HepG2 (cell line): ENCODE results near the gene ENHO. TPM values are rescaled to one million over a fixed set of nuclear protein-coding genes. Genes with fewer than 3 reads are reported as not detected.

ENCODE experiments used
- ATAC-seq: fragments of 200-7000 bp; cut with Tn5 transposase; 3 replicates; pipeline ENCODE4 v1.9.1; 2020; ENCODE audit warnings: mild to moderate bottlenecking, moderate library complexity
- BruUV-seq: library from RNA; stranded (reverse); fragments of 400-500 nt; replicated peaks from 2 replicates; lab custom pipeline; 2021; lab: Mats Ljungman, UMichigan
- CTCF ChIA-PET: fragments of 300-600 bp; formaldehyde crosslinking; extraction: SDS; loops from one replicate; lab custom pipeline; 2021; ENCODE audit warnings: low total read pairs, inconsistent platforms, low intra/inter-chr PET ratio; lab: Yijun Ruan, JAX
- POLR2A ChIA-PET: fragments of 350-600 bp; sonication (Branson Sonifier 250); formaldehyde crosslinking; loops from one replicate; lab custom pipeline; 2020; ENCODE audit warnings: antibody characterized with exemption, inconsistent platforms; lab: Yijun Ruan, JAX
- DNase-seq: peaks from one replicate; pipeline ENCODE4 v3.0.0-alpha.2; 2015; ENCODE audit warnings: low spot score
- FAIRE-seq: peaks from 3 replicates; lab custom pipeline; 2011; peaks lifted over from hg19 to GRCh38; lab: Jason Lieb, UNC
- H2AFZ ChIP-seq: one replicate; pipeline ENCODE4 v1.6.1; 2011; ENCODE audit warnings: low read length, inconsistent platforms
- H3K27ac ChIP-seq: fragments of 300-600 bp; 3 replicates; pipeline ENCODE4 v1.8.0; 2011; ENCODE audit warnings: mixed run types, mild to moderate bottlenecking, mixed read lengths, low read length, inconsistent platforms; ENCODE audit not compliant: insufficient read depth; ENCODE audit errors: extremely low read length
- H3K27me3 ChIP-seq, 2 experiments: fragments of 200-600 bp in 1 of 2; 2 replicates in 1 of 2; 3 replicates in 1 of 2; pipeline versions ENCODE4 v1.6.0 to v1.8.0; 2011; ENCODE audit warnings: low read length in 2 of 2, mild to moderate bottlenecking in 2 of 2, moderate library complexity in 2 of 2, inconsistent platforms in 1 of 2; ENCODE audit not compliant: insufficient read depth in 2 of 2, control insufficient read depth in 1 of 2
- H3K36me3 ChIP-seq, 2 experiments: fragments of 200-600 bp in 1 of 2; replicated peaks in 1 of 2; 2 replicates in 1 of 2; 3 replicates in 1 of 2; pipeline versions ENCODE4 v1.5.1 to v1.8.0; 2011; ENCODE audit warnings: low read length in 2 of 2, inconsistent platforms in 1 of 2; ENCODE audit not compliant: insufficient read depth in 2 of 2, control insufficient read depth in 1 of 2
- H3K4me1 ChIP-seq: 2 replicates; pipeline ENCODE4 v1.5.1; 2012; ENCODE audit warnings: low read length, inconsistent platforms; ENCODE audit not compliant: insufficient read depth
- H3K4me2 ChIP-seq: 2 replicates; pipeline ENCODE4 v1.6.0; 2011; ENCODE audit warnings: low read depth, low read length, inconsistent platforms
- H3K4me3 ChIP-seq, 3 experiments: fragments of 200-600 bp in 1 of 3; sonication (generic), shearing (Covaris generic) in 1 of 3; replicated peaks in 1 of 3; 2 replicates each; pipeline ENCODE4 v1.5.1; 2011 to 2016; ENCODE audit warnings: low read length in 3 of 3, inconsistent platforms in 2 of 3, low read depth in 2 of 3, mild to moderate bottlenecking in 2 of 3, control low read depth in 1 of 3, mixed read lengths in 1 of 3; ENCODE audit not compliant: insufficient read depth in 1 of 3
- H3K79me2 ChIP-seq: one replicate; pipeline ENCODE4 v1.6.1; 2011; ENCODE audit warnings: low read length, inconsistent platforms; ENCODE audit not compliant: insufficient read depth
- H3K9ac ChIP-seq: 2 replicates; pipeline ENCODE4 v1.6.0; 2011; ENCODE audit warnings: mild to moderate bottlenecking, low read depth, low read length, inconsistent platforms; ENCODE audit not compliant: insufficient read depth
- H3K9me3 ChIP-seq: 2 replicates; pipeline ENCODE4 v1.5.1; 2012; ENCODE audit warnings: mild to moderate bottlenecking, low read length
- H4K20me1 ChIP-seq: 2 replicates; pipeline ENCODE4 v1.6.0; 2011; ENCODE audit warnings: inconsistent platforms, mild to moderate bottlenecking, low read length, moderate library complexity; ENCODE audit not compliant: insufficient read depth
- BHLHE40 ChIP-seq: IDR thresholded peaks from 2 replicates; pipeline ENCODE4 v1.6.1; 2011; ENCODE audit warnings: low read length, improper control_type of control experiment
- EED ChIP-seq: sonication (generic); formaldehyde crosslinking; IDR thresholded peaks from 2 replicates; pipeline ENCODE4 v1.5.0; 2020; ENCODE audit warnings: mild to moderate bottlenecking, missing genetic modification reagents
- GPN1 ChIP-seq: sonication (generic); formaldehyde crosslinking; IDR thresholded peaks from 2 replicates; pipeline ENCODE4 v1.5.1; 2020; ENCODE audit warnings: missing genetic modification reagents, borderline replicate concordance
- MYNN ChIP-seq: sonication (generic); formaldehyde crosslinking; IDR thresholded peaks from 2 replicates; pipeline ENCODE4 v1.4.0; 2020; ENCODE audit warnings: mild to moderate bottlenecking, low read depth, missing genetic modification reagents
- MZF1 ChIP-seq: sonication (generic); formaldehyde crosslinking; IDR thresholded peaks from 2 replicates; pipeline ENCODE4 v1.8.1; 2023; ENCODE audit warnings: mild to moderate bottlenecking, missing genetic modification reagents, borderline replicate concordance
- NFYB ChIP-seq: sonication (generic); formaldehyde crosslinking; IDR thresholded peaks from 2 replicates; pipeline ENCODE4 v1.4.0; 2020; ENCODE audit warnings: missing genetic modification reagents
- NONO ChIP-seq, 2 experiments: fragments of 450-650 bp in 1 of 2; sonication (generic) in 1 of 2; formaldehyde crosslinking in 1 of 2; IDR thresholded peaks in 1 of 2; conservative IDR thresholded peaks in 1 of 2; 2 replicates each; pipeline versions ENCODE4 v1.6.1 to v1.8.0; 2017 to 2022; ENCODE audit warnings: mild to moderate bottlenecking in 1 of 2, missing genetic modification reagents in 1 of 2, moderate library complexity in 1 of 2
- POLR2AphosphoS5 ChIP-seq: IDR thresholded peaks from 2 replicates; pipeline ENCODE4 v1.6.1; 2012; ENCODE audit warnings: low read depth, low read length
- RFX1 ChIP-seq: fragments of 450-650 bp; IDR thresholded peaks from 2 replicates; pipeline ENCODE4 v1.6.1; 2017
- SP4 ChIP-seq: sonication (generic); formaldehyde crosslinking; IDR thresholded peaks from 2 replicates; pipeline ENCODE4 v1.8.1; 2023; ENCODE audit warnings: mild to moderate bottlenecking, missing genetic modification reagents
- ZNF224 ChIP-seq: sonication (generic); formaldehyde crosslinking; IDR thresholded peaks from 2 replicates; pipeline ENCODE4 v1.5.0; 2020; ENCODE audit warnings: mild to moderate bottlenecking, missing genetic modification reagents
- ZNF343 ChIP-seq: sonication (generic); formaldehyde crosslinking; IDR thresholded peaks from 2 replicates; pipeline ENCODE4 v1.4.0; 2020; ENCODE audit warnings: mild to moderate bottlenecking, missing genetic modification reagents
- ZNF616 ChIP-seq: sonication (generic); formaldehyde crosslinking; IDR thresholded peaks from 2 replicates; pipeline ENCODE4 v1.5.0; 2020; ENCODE audit warnings: low read depth, mild to moderate bottlenecking, missing genetic modification reagents
- ZNF816 ChIP-seq: sonication (generic); formaldehyde crosslinking; IDR thresholded peaks from 2 replicates; pipeline ENCODE4 v1.8.0; 2022; ENCODE audit warnings: missing genetic modification reagents, mild to moderate bottlenecking, borderline replicate concordance
- WGBS: methylation state at CpG from one replicate; pipeline ENCODE4 v1.1.6; 2017; ENCODE audit warnings: low lambda C conversion rate; 5-methylcytosine and 5-hydroxymethylcytosine counted together
- in situ Hi-C: cut with HindIII; loops from 2 replicates; pipeline ENCODE4 v1.10.0; 2017; ENCODE audit warnings: low pct_unique_long_range_greater_than_20kb; ENCODE audit not compliant: extremely low pct_ligation_motif_present
- intact Hi-C: fragments of 100-400 bp; cut with micrococcal nuclease; formaldehyde crosslinking; loops from one replicate; pipeline ENCODE4 v1.10.0; 2022; ENCODE audit not compliant: unreplicated experiment
- polyA plus RNA-seq, 8 experiments: library from polyadenylated mRNA; depleted of rRNA in 3 of 8; stranded (reverse) in 7 of 8; unstranded in 1 of 8; fragments of >200 nt; fragmentation: Illumina TruSeq in 4 of 8; extraction: Trizol in 4 of 8; gene quantifications; 2 replicates each; pipeline versions ENCODE4 v1.2.1 to v1.2.3, GENCODE V29; 2011 to 2016; ENCODE audit warnings: low read depth in 4 of 8, missing spikeins in 1 of 8, mixed read lengths in 1 of 8; ENCODE audit not compliant: insufficient read depth in 1 of 8
- total RNA-seq, 5 experiments: library from RNA; depleted of rRNA; stranded (reverse); fragments of >200 nt; fragmentation: Illumina TruSeq; extraction: Trizol; gene quantifications; 2 replicates each; pipeline ENCODE4 v1.2.3, GENCODE V29; 2016; ENCODE audit warnings: low read depth in 1 of 5
- TF ChIP-seq, protein P1 (sequence below): sonication (generic); formaldehyde crosslinking; IDR thresholded peaks from 2 replicates; pipeline ENCODE4 v1.4.0; 2020; ENCODE audit warnings: low read depth, missing genetic modification reagents

Gene ENHO
- total and polyA plus RNA-seq, 2 of the 13 experiments (the other 11 are each of a cell fraction or from before 2014, with no cell fraction given) = 0.08 to 0.60 TPM

GRCh38 chr9:34501372-34501771, 21.4 kb downstream of the ENHO start:
- ChIA-PET CTCF (interaction anchor here (0.8 to 3.9 kb wide), 5 partner anchors 46 to 169 kb away, joined by 4 to 28 read pairs (median 9); no protein-coding TSS in a partner anchor), POLR2A (interaction anchor here (0.8 to 1.9 kb wide), 4 partner anchors 11 to 167 kb away, joined by 3 to 10 read pairs (median 3); no protein-coding TSS in a partner anchor)
- 80% methylated on average over 1 of the region's 2 CpGs for WGBS
- FAIRE-seq = no peak
- peaks cover 0 to 23% of the 10 kb centered on the region in 2 experiments; a peak in 2 of 5 replicates for H3K27me3 ChIP-seq
- no peak overlapping the region for H3K27ac ChIP-seq
- no peak for DNase-seq
- no peaks in the 10 kb centered on the region for H3K9me3 ChIP-seq
- H3K9ac ChIP-seq = no peak overlapping the region
- H3K4me1 ChIP-seq = peaks cover 23% of the 10 kb centered on the region
- no peaks in the 10 kb centered on the region for H3K79me2 ChIP-seq
- ATAC-seq = no peak
- no peaks in the 10 kb centered on the region for H3K36me3 ChIP-seq
- intact Hi-C loops (loop anchor here (1.0 to 10.0 kb wide), 4 partner anchors 10 to 167 kb away; no protein-coding TSS in a partner anchor), in situ Hi-C loops (loop anchor here (5.0 kb wide), 1 partner anchor 69 kb away; no protein-coding TSS in a partner anchor)
- TF ChIP-seq ZNF224 (CRISPR knock-in tag) (no peak), NFYB (CRISPR knock-in tag) (no peak), SP4 (CRISPR knock-in tag) (no peak), BHLHE40 (no peak), ZNF816 (CRISPR knock-in tag) (no peak), POLR2AphosphoS5 (no peak), ZNF616 (CRISPR knock-in tag) (no peak), RFX1 (no peak), MZF1 (CRISPR knock-in tag) (no peak), NONO (IDR thresholded peaks at IDR 0.05) (no peak), NONO (CRISPR knock-in tag; conservative IDR thresholded peaks at IDR 0.05) (no peak), EED (CRISPR knock-in tag) (no peak), ZNF343 (CRISPR knock-in tag) (no peak), MYNN (no peak), GPN1 (no peak)
- TF ChIP-seq, protein P1, sequence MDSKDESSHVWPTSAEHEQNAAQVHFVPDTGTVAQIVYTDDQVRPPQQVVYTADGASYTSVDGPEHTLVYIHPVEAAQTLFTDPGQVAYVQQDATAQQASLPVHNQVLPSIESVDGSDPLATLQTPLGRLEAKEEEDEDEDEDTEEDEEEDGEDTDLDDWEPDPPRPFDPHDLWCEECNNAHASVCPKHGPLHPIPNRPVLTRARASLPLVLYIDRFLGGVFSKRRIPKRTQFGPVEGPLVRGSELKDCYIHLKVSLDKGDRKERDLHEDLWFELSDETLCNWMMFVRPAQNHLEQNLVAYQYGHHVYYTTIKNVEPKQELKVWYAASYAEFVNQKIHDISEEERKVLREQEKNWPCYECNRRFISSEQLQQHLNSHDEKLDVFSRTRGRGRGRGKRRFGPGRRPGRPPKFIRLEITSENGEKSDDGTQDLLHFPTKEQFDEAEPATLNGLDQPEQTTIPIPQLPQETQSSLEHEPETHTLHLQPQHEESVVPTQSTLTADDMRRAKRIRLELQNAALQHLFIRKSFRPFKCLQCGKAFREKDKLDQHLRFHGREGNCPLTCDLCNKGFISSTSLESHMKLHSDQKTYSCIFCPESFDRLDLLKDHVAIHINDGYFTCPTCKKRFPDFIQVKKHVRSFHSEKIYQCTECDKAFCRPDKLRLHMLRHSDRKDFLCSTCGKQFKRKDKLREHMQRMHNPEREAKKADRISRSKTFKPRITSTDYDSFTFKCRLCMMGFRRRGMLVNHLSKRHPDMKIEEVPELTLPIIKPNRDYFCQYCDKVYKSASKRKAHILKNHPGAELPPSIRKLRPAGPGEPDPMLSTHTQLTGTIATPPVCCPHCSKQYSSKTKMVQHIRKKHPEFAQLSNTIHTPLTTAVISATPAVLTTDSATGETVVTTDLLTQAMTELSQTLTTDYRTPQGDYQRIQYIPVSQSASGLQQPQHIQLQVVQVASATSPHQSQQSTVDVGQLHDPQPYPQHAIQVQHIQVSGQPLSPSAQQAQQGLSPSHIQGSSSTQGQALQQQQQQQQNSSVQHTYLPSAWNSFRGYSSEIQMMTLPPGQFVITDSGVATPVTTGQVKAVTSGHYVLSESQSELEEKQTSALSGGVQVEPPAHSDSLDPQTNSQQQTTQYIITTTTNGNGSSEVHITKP (CRISPR knock-in tag) = no peak
- H4K20me1 ChIP-seq = no peaks in the 10 kb centered on the region; the same call in 1 of the 2 replicates
- BruUV-seq = no TSS peak
- H3K4me3 ChIP-seq = no peak overlapping the region
- H3K4me2 ChIP-seq = no peak overlapping the region
- no peak overlapping the region for H2AFZ ChIP-seq
